D341Med (cell line): ENCODE results near the gene JMJD1C.

Source experiments
- DNase-seq: peaks from one replicate; pipeline ENCODE4 v3.0.0; 2012; ENCODE audit warnings: low spot score

The JMJD1C gene

DNA sequence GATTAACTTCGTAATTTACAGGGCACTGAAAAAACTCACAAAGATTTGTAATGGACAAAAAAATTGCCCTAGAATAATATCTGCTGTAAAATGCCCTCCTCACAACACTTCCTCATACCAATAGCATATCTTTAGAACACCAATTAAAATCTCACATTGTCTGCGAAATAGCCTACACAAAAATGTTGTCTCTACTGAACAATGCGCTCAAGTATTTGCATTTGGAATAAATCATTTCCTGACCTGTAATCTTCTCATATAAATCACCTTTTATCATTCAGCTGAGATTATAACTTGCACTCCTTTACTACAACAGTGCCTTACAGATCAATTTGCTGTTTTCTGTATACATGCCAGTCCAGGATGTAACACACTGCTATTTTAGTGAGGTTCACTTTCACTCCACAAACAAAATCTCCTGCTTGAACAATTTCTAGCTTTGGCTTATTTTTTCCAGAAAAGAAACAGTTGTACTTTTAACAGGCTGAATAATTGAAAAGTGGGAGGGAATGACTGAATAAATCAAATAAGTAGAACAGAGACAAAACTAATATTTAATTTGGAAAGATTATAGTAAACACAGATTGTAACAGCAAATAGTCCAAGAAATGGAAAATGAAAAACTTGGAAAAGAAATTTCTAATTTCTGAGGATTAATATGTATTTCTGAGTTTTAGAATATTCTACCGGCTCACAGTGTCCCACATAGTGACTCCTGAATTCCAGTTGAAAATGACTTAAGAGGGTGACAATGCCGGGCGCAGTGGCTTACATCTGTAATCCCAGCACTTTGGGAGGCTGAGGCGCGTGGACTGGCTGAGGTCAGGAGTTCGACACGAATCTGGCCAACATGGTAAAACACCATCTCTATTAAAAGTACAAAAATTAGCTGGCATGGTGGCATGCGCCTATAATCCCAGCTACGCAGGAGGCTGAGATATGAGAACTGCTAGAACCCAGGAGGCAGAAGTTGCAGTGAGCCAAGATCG, 30.6 kb downstream of the JMJD1C start:
- no peak for DNase-seq

DNA sequence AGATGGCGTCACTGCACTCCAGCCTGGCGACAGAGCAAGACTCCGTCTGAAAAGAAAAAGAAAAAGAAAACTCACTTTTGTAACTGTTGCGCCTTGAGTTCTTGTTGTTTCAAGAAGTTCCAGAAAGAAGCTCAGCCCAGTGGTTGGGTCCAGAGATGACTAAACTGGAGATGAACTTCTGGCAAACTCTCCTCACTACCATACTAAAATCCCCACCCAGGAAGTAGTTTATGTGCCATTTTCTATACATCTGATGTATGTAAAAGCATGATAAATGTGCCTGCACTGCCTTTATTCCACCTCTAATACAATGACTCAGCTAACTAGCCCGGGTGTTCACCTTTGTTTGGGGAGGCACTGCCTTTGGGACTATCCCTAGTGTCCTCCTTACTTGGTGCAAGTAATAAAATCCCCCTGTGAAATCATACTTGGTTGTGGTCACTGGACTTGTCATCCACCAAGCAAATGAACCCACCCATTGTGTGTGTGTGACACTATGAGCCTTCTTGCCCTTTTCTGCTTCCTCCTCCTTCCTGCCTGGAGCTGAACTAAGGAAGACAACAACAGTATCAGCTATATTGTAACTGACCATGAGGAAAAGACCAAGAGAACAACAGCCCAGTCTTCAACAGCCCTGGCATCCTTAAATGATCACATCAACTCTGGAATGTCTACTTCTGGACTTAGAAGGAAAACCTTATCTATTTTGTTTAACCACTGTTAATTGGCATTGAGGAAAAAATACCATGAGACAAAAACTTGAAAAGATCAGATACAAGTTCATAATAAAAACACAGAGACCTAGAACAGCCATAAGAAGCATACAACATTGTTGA, 33.6 kb downstream of the JMJD1C start:
- DNase-seq, result no peak

DNA sequence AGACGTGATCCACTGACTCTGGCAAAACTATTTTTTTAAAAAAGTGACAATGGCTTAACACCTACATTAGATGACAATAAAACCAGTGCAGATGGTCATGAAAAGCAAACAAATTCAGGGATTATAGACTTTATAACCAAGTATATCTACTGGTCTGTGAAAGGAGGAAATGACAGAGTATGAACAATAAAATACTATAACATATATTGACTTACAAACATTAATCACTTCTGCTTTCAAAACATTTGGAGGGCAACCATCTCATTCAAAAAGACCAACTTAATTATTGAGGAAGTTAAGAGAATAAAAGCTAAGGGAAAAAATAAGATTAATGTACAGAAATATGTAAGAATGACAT, 34.8 kb downstream of the JMJD1C start:
- DNase-seq, result no peak

DNA sequence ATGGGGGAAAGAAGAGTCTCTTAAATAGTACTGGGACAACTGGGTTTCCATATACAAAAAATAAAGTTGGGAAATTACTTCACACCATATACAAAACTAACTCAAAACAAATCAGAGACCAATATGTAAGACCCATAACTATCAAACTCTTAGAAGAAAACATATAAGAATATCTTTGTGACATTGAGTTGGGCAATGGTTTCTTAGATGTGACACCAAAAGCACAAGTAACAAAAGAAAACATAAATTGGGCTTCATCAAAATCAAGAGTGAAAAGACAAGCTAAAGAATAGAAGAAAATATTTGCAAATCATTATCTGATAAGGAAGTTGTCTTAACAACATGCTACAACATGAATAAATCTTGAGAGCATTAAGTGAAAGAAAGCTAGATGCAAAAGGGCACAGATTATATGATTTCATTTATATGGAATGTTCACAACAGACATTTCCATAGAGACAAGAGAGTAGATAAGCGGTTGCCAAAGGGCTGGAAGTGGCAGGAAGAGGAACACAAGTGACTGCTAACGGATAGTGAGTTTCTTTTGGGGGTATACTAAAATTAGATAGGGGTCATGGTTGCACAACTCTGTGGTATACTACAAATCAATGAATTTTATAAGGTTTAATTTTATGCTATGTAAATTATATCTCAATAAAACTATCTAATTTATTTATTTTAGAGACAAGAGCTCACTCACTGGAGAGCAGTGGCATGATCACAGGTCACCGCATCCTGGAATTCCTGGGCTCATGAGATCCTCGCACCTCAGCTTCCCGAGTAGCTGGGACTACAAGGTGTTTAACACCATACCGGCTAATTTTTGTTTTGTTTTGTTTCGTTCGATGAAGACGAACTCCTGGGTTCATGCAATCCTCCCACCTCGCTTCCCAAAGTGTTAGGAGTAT, 35.4 kb downstream of the JMJD1C start:
- DNase-seq, result no peak

DNA sequence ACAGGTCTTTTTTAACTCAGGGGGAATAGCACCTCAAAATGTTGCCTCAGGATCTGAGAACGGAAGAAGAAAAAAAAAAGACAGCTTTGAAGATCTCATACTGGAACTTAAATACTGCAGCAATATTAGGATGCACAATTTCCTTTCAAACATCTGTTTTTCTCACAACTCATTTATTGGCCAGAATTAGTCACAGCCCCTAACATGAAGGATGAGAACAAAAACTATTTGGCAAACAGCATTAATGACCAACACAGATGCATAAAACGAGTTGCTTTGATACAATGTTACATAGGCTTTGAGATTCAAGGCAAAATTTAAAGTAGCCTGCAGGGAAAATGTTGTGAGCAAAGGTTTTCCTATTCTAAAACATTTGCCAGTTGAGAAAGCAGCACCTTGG, 36.5 kb downstream of the JMJD1C start:
- DNase-seq, result no peak

DNA sequence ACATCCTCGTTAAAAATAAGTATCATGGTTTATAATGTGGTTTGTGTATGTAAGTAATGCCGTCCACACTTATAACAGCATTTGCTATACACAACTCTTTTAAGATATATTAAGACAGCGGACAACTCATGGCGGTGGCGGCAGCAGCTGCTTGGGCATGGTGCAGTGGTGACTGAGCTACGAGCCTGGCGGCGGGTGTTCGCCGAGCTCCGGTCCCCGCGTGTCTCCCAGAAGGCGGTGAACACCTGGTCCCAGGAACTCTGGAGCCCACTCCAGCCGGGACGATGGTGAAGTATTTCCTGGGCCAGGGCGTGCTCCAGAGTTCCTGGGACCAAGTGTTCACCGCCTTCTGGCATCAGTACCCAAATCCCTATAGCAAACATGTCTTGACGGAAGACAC, 38.8 kb downstream of the JMJD1C start:
- DNase-seq, result no peak

DNA sequence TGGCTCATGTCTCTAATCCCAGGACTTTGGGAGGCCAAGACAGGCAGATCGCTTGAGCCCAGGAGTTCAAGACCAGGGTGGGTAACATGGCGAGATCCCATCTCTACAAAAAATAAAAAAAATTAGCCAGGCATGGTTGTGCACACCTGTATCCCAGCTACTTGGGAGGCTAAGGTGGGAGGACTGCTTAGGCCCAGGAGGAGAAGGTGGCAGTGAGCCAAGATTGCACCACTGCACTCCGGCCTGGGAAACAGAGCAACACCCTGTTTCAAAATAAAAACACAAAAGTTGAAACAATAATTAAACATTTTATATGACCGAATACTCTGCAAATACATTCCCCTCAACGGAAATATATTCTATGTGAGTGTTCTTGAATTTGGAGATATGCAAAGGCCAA, 40.3 kb downstream of the JMJD1C start:
- no peak for DNase-seq

DNA sequence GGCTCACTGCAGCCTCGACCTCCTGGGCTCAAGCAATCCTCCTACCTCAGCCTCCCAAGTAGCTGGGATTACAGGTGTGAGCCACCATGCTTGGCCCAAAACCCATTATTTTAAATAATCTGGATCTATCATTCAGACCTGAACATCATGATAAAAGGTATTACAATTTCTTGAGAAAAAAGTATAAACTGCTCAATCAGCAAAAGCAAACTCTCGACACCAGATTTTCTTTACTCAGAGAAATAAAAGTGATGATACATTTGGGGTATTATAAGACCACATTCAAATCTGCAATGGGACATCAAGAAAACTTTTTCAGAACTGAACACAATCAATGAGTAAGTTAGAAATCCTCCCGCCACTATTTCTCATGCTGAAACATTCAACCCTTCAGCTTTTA, 41.2 kb downstream of the JMJD1C start:
- DNase-seq, result no peak

DNA sequence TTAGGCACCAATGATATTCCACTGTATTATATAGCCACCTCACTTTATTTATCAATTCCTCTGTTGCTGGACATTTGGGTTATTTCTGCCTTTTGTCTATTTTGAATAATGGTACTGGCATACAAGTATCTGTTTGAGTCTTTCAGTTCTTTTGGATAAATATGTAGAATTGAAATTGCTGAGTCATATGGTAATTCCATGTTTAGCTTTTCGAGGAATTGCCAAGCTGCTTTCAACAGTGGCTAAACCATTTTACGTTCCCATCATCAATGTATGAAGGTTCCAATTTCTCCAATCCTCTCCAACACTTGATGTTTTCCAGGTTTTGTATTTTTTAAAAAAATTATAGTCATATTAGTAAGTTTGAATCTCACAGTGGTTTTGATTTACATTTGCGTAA, 42.3 kb downstream of the JMJD1C start:
- DNase-seq, result no peak

DNA sequence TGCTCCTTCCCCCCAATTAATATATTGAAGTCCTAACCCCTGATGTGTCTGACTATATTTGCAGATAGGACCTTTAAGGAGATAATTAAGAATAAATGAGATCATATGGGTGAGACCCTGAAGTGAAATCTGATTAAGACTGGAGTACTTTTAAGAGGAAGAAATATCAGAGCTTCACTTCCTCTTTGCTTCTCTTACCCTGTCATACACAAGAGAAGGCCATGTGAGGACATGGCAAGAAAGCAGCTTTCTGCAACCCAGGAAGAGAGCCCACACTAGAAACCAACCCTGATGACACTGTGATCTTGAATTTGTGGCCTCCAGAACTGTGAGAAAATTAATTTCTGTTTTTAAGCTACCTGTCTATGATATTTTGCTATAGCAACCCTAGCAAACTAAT, 44.2 kb downstream of the JMJD1C start:
- DNase-seq, result no peak

DNA sequence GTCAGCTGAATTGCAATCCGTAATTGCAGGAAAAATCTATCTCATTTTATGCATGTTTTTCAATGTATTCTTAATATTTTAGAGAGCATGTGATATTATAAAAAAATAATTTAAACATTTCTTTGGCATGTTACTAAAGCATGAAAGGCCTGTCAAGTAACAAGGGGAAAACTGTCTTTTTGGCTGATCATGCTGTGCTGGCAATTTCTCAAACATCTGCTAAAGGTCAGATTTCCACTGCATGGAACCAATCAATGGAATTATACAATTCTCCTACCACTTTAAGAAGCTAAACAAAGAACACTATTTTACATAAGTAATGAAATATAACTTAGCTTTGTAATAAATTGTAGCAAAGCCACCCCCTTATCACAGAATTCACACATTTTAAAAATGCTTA, 49.4 kb downstream of the JMJD1C start:
- no peak for DNase-seq

DNA sequence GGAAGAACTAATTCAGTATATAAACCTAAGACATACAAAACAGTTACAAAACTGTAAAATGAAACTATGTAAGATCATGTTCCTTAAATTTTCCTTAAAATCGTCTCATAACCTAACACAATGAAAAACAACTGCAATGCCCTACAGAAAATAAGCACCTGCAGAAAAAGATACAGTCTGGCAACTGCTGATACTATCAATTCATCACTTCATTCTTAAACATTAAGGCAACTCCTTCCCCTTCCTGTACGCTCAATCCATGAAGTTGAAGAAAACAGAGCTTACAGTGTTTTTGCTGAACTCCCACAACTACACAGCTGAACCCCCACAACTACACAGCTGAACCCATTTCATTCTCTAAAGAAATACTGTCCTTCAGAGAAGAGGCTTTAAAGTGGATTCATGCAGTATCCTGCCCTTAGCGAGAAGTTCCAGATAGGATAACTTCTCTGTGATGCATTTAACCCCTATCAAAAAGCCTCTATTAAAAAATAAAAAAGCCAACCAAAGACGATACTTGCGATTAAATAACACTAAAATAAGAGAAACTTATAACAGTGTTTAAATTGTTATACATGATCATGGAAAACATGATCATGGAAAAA, 50.0 kb downstream of the JMJD1C start:
- no peak for DNase-seq

DNA sequence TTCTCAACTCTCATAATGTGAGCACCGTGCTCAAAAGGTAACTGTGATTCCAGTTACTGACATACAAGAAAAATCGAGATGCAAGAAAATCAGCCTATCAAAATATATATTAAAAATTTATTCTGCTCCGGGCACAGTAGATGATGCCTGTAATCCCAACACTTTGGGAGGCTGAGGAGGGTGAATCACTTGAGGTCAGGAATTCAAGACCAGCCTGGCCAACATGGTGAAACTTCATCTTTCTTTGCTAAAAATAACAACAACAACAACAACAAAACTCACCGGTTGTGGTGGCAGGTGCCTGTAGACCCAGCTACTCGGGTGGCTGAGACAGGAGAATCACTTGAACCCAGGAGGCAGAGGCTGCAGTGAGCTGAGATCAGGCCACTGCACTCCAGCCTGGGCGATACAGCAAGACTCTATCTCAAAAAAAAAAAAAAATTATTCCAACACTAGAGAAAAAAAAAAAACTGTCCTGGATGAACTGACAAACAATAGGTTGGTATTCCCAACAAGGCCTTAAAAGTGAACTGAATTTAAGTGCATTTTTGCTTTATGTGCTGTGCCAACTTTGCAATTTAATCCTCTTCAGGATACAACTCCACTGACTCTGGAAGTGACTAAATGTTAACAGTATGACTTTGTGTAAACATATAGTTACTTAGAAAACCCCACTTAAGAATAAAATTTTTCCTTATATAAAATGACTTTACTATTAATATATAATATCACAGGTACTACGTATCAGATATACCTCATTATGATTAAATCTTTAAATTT, 51.1 kb downstream of the JMJD1C start:
- no peak for DNase-seq

DNA sequence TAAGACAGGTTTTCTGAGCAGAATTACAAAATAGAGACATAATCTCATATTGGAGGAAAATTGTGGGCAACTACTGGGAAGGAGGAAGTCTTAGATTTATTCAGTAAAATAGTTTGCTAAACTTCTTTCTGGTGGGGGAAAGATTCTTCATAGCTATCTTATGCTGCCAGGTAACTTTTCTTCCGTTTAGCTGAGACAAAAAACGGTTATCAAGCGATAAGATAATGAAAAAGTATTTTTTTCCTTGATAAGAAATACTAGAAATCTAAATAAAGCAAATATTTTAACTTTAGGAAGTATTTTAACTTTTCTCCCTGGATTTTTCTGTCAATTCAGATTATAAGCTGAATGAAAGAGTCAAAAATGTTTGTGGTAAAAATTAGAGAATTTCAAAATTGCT, 52.3 kb downstream of the JMJD1C start:
- no peak for DNase-seq

DNA sequence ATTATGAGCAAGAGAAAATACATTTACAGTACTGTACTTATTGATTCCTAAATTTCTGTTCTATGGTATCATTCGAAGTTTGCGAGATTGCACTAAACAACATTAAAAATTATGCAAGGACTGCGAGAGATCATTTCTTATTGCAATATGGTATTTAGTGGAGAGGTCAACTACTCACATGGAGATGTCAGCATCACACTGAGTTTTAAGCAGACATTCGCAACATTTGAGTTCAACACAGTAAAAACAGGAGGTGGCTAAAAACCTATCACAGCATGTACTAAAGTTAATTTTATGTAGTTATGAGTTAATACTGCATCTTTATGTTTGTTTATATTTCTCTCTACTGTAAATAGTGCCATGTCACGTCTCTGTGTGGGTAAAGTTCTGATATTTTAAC, 53.5 kb downstream of the JMJD1C start:
- no peak for DNase-seq

DNA sequence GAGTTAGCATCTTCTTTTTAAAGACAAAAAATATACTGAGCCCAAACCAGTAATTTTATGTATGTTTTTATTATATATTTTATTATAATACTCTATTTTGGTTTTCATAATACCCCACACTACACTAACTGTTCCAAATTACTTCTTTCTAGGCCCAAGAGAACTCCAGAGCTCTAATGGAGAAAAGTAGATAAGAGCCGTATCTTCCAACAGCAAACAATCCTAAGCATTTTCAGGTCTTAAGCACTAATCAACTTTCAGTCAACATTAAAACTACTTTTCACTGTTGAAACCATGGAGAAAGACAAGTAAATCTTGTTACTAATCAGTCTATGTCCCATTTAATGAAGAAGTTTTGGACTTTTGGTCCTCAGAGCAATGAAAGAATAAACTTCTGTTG, 55.1 kb downstream of the JMJD1C start:
- DNase-seq, result no peak

DNA sequence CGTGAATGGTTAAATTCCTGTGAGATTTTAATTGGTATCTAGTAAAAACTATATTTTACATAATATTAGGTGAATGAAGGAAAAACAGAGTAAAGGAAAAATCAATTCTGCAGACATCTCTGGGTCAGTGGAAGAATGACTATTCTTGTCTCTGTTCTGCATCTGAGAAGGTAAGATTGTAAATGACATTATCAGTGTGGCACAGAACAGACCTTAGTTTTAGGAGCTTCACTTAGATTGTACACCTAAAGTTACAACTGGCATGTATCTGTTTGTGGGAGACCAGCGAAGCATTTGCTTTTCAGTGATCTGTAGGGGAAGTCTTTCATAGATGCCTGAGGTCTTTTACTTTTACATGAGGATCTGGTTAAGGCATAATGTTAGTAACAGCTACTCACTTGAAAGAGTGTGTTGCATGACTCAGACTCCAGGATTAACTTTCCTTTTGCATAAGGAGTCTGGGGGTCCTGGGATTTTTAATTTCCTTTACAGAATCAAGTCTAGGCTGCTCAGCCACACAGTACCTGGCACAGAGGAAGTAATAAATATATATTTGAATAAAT, 56.2 kb downstream of the JMJD1C start:
- DNase-seq, result no peak

DNA sequence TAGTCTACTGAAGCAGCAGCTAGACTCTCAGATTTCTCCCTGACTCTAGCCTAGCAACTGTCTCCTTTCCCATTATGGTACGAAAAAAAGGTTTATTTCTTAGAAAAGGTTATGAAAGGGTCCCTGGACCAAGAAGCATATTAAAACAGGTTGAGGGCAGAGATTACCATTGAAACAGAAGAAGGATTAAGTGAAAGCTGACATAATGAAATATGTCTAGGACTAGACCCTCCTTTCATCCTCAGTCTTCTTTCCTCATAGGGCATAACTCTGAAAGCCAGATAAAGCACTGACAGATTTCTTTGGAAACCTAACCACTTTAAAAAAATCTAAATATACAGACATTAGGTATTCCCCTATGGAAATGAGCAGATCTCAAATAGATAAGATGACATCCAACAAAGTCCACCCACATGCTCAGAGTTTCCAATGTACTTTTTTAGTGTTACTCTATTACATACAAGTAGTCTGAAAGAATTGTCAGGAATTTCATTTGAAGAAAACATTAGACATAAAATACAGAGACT, 58.6 kb downstream of the JMJD1C start:
- no peak for DNase-seq

DNA sequence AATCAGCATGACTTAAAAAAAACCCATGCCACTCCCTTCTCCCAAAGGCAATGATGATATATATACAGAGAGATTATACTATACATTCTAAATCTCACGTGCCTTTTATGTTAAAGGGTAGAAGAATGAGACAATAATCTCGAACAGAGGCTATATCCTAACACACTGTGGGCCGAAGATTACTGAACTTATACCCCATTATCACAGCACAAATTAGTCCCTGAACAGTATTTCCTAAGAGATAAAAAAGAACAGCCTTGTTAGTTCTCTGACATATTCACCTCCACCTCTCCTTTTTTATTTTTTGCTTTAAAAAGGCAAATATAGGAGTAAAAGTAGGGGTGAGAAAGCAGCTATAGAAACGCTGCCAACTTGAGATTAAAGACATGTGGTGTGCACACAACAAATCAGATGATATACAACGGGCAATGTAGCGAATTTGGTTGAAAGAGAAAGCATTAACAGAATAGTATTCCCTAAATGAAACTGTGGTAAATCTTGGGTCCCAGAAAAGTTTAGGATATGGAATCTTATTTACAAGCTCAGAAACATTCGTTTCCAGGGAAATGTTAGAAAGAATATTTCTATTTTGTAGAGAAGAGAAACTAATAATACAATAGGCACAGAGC, 69.5 kb downstream of the JMJD1C start:
- no peak for DNase-seq

DNA sequence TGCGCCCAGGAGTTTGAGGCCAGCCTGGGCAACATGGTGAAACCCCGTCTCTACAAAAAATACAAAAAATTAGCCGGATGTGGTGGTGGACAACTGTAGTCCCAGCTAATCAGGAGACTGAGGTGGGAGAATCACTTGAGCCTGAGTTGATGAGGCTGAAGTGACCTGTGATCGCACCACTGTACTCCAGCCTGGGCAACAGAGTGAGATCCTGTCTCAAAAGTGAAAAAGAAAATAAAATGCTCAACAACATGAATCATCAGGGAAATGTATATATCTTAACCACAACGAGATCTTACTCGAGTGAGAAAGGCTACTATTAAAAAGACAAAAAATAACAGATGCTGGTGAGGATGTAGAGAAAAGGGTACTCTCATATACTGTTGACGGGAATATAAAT, 72.7 kb downstream of the JMJD1C start:
- DNase-seq, result no peak
